ENCODE results near the gene PACC1.
A peak's percentile ranks its signal among the peaks of the same experiment; 100 is the strongest.

PACC1 gene

GRCh38 chr1:212437179-212437798, 22.6 kb upstream of the PACC1 start:
- DNase-seq (ENCODE audit: low read depth) = no peak

GRCh38 chr1:212434992-212435391, 20.3 kb upstream of the PACC1 start:
- no peak for DNase-seq (ENCODE audit: low read depth)

- DNase-seq (ENCODE audit: low read depth) = no peak
These were observed 19.1 kb upstream of the PACC1 start for GRCh38 chr1:212433577-212434462.

DNA sequence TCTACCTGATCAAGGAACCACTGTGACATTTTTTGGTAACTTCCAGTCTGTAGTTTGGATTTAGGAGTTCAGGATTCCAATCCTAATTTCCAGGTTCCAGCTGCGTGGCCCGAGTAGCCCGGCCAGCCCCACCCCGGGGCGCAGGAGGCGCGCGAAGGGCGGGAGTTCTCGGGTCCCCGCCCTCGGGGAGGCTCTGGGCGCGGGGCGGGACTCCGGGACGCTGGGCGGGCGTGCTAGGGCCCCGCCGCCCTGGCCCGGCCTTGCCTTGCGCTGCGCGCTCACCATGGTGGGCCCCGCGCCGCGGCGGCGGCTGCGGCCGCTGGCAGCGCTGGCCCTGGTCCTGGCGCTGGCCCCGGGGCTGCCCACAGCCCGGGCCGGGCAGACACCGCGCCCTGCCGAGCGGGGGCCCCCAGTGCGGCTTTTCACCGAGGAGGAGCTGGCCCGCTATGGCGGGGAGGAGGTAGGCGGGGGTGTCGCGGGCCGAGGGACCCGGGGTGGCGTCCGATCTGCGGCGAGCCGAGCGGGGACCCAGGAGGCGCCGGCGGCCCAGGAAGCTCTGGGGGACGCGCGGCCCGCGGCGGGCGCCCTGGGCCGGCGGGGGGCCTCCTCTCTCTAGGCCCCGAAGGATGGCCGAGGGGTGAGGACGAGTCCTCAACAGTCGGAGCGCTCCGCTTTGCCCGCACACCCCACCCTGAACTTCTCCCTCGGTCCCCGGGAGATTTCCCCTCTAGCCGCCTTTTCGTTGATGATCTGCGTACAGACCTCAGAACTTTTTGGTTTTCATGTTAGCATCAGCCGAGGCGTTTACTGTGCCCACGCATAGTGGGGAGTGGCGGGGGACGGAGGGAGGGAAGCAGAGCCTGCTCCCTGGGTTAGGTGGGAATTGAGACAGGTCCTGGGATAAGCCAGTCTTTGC, 18.2 kb upstream of the PACC1 start, which contains the start of gene NENF:
TSS of gene NENF (plus strand) at position 260 of the 916 bp plus-strand sequence. CDS start at position 284, 24 bp downstream.
- peak; percentile 42 for DNase-seq (ENCODE audit: low read depth)

GRCh38 chr1:212432272-212432660, 17.6 kb upstream of the PACC1 start:
- DNase-seq (ENCODE audit: low read depth) = no peak

DNA sequence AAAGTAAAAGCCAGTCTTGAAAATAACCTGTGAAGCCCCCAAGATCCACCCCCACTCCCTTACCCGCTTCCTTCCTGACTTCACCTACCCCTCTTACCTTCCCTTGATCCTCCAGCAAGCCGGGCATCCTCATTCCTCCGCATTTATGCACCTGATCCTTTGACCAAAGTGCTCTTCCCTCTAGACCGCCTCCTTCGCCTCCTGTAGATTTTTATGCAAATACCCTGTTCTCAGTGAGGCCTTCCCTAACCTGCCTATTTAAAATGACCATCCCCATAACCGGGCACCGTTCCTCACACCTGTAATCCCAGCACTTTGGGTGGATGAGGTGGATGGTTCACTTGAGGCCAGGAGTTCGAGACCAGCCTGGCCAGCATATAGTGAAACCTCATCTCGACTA, 17.0 kb upstream of the PACC1 start:
- no peak for DNase-seq (ENCODE audit: low read depth)

DNA sequence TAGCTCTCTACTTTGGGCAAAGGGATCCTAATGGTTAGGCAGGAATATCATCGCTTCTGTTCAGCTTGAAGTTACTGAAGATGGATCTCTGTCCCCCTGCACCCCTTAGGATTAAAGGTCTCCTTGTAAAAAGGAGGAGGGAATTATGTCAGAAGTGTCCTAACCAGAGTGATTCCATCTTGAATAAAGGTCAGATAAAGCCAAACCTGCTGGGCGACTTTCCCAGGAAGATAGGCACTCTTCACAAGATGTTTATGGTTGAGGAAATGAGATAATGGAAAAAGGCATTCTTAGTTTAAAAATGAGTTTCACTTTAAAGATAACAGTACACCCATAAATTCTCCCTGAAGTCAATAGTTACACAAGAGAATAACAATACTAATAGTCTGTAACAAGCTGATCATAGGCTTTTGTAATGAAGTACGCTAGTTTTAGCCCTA, 16.3 kb upstream of the PACC1 start:
- no peak for DNase-seq (ENCODE audit: low read depth)

DNA sequence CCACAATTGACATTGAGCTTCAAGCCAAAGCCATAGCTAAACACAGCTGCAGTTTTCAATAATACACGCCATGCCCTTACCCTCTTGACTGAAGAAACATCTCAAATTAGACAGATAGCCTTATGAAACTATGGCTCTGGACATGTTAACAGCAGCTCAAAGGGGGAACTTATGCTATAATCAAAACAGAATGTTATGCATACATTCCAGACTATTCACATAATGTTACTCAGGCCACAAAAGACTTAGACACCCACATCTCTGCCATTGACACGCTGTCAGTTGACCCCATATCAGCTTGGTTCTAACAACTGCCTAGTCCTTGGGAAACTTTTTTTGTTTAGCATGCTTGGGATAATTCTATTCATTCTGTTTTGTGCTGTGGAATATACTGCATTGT, 15.7 kb upstream of the PACC1 start:
- DNase-seq (ENCODE audit: low read depth) = no peak

- DNase-seq (ENCODE audit: low read depth) = no peak
These were observed 13.8 kb upstream of the PACC1 start for GRCh38 chr1:212428496-212428895.

DNA sequence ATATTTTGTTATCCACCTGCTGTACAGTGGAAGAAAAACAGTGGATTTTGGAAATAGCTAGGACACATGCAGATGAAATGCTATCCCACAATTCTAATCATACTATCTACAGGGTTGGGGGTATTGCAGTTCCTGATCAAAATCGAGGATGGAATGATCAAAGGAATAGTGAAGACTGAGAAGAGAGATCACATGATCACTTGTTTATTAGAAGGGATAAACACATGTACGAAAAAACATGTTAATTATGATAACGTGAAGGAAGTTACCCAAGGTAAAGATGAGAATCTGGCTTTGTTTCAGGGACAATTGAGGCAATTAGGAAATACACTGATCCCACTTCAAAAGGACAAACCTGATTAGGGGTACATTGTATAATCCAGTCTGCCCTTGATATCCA, 9.2 kb upstream of the PACC1 start:
- no peak for DNase-seq (ENCODE audit: low read depth)

GRCh38 chr1:212421165-212421564, 6.5 kb upstream of the PACC1 start:
- DNase-seq (ENCODE audit: low read depth) = no peak

GRCh38 chr1:212415107-212415841, 588 bp upstream of the PACC1 start:
- DNase-seq (ENCODE audit: low read depth) = no peak

DNA sequence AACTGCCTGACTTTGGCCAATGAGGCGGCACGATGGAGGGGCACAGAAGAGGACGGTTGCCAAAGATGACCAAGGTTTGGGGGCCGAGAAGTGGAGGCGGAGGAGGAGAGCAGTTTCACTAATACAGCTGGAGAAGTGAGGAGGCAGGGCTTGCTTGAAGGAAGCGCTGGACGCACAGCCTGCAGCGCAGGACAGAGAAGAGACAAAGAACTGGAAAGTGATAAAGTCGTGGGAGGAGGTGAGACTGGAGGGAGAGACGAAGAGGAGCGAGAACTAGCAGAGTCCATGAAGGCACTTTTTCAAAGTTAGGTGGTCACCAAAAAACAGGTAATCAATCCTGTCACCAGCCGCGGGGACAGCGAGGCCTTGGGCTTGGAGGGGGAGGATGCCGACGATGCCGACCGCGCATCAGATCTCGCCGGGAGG, 771 bp downstream of the PACC1 start:
- no peak for DNase-seq (ENCODE audit: low read depth)

GRCh38 chr1:212412374-212412773, 2.3 kb downstream of the PACC1 start:
- DNase-seq (ENCODE audit: low read depth) = no peak

GRCh38 chr1:212410231-212410820, 4.4 kb downstream of the PACC1 start:
- DNase-seq (ENCODE audit: low read depth) = no peak

DNA sequence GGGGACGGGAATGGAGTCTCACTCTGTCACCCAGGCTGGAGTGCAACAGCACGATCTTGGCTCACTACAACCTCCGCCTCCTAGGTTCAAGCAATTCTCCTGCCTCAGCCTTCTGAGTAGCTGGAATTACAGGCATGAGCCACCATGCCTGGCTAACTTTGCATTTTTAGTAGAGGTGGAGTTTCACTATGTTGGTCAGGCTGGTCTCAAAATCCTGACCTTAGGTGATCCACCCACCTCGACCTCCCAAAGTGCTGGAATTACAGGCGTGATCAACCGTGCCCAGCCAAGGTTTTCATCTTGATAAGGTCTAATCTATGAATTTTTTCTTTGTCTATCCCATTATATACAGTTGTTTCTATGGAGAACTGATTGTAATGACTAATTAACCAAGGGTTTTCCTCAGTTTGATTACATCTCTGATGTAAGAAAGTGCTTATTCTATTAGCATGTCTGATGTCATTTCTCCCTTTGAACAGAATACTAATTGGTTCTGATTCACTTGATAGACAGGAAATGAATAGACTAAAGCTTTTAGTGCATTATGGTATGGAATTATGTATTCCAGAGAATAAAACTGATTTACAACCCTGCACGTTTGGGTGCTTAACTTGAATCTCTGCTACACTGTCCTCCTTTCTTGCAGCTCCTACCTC, 11.9 kb downstream of the PACC1 start:
- no peak for DNase-seq (ENCODE audit: low read depth)

GRCh38 chr1:212401838-212402582, 12.7 kb downstream of the PACC1 start:
- no peak for DNase-seq (ENCODE audit: low read depth)

GRCh38 chr1:212401042-212401441, 13.6 kb downstream of the PACC1 start:
- no peak for DNase-seq (ENCODE audit: low read depth)

DNA sequence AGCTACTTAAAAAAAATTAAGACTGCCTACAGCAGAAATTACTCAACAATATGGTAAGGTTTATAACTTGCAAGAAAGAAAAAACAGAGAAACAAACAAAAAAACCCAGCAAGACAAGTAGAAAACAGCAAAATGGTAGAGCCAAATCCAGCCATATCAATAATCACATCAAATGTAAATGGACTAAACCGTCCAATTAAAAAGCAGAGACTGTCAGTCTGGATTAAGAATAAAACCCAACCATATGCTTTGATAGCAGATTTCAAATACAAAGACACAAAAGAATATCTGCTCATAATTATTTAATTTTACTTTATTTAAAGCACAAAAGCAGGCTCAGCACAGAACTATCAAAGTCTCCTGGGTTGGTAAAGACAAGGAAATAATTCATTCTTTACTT, 17.5 kb downstream of the PACC1 start:
- DNase-seq (ENCODE audit: low read depth) = no peak

DNA sequence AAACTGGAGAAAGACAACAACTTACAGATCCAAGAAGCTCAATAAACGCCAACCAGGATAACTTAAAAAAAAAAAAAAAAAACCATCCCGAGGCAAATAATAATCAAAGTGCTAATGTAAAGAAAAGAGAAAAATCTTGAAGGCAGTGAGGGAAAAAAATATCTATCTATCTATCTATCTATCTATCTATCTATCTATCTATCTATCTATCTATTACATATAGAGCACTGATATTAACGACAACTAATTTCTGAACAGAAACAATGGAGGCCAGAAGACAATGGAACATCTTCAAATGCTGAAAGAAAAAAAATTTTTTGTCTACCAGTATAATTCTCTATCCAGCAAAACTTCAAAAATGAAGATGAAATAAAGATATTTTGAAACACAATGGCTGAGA, 18.0 kb downstream of the PACC1 start:
- DNase-seq (ENCODE audit: low read depth) = no peak

Measured in T-helper 22 cell (primary cell).